Lower leg skin (tissue), 3 donors: ENCODE measurements around the gene PTK7.

ENCODE experiments used
- CTCF ChIP-seq, 3 donors: fragments of 450-650 bp; IDR thresholded peaks; one replicate each; pipeline ENCODE4 v1.5.1; 2016; ENCODE audit warnings: antibody characterized with exemption in 3 of 3, mild to moderate bottlenecking in 3 of 3, moderate library complexity in 2 of 3
- POLR2A ChIP-seq, 2 donors: fragments of 450-650 bp; IDR thresholded peaks; one replicate each; pipeline ENCODE4 v1.6.1; 2016 to 2017; ENCODE audit warnings: antibody characterized with exemption in 2 of 2, mild to moderate bottlenecking in 1 of 2, moderate library complexity in 1 of 2

GRCh38 chr6:43125119-43125518 lies 49.0 kb downstream of the PTK7 start:
- no peak for TF ChIP-seq CTCF (IDR thresholded peaks at IDR 0.05)
- no peak for TF ChIP-seq POLR2A (IDR thresholded peaks at IDR 0.05)
